K562 (cell line): ENCODE results near the gene ABCC10. TPM values are rescaled to one million over a fixed set of nuclear protein-coding genes. Genes with fewer than 3 reads are reported as not detected.
A peak's percentile ranks its signal among the peaks of the same experiment; 100 is the strongest.

Experiments
- ATAC-seq: fragments of 200-7000 bp; cut with Tn5 transposase; 3 replicates; pipeline ENCODE4 v1.9.1; 2020; ENCODE audit warnings: moderate library complexity
- BruUV-seq: library from RNA; stranded (reverse); fragments of 400-500 nt; replicated peaks from 2 replicates; lab custom pipeline; 2021; lab: Mats Ljungman, UMichigan
- CTCF ChIA-PET: fragments of 300-600 bp; formaldehyde crosslinking; extraction: SDS; loops from one replicate; lab custom pipeline; 2021; ENCODE audit warnings: low intra/inter-chr PET ratio; lab: Yijun Ruan, JAX
- POLR2A ChIA-PET: fragments of 300-600, 350-650 bp; sonication (Branson Sonifier 250); formaldehyde crosslinking; extraction: SDS; loops from one replicate; lab custom pipeline; 2021; ENCODE audit warnings: antibody characterized with exemption, inconsistent platforms; lab: Yijun Ruan, JAX
- DNase-seq, 4 experiments: peaks; one replicate each; pipeline versions ENCODE4 v3.0.0 to v3.0.0-alpha.2; 2011 to 2018; ENCODE audit warnings: low spot score in 3 of 4, mixed read lengths in 3 of 4; ENCODE audit errors: extremely low read depth in 1 of 4
- FAIRE-seq: peaks from 2 replicates; lab custom pipeline; 2011; peaks lifted over from hg19 to GRCh38; lab: Jason Lieb, UNC
- H2AFZ ChIP-seq: 2 replicates; pipeline ENCODE4 v1.6.0; 2011; ENCODE audit warnings: low read depth, low read length, control low read depth, inconsistent platforms
- H3K27ac ChIP-seq: fragments of 200-600 bp; 3 replicates; pipeline ENCODE4 v1.8.0; 2011; ENCODE audit warnings: low read depth, mild to moderate bottlenecking, control low read depth, inconsistent platforms, low read length, moderate library complexity, mixed read lengths; ENCODE audit errors: extremely low read depth
- H3K27me3 ChIP-seq, 2 experiments: fragments of 300-600 bp in 1 of 2; 2 replicates in 1 of 2; 3 replicates in 1 of 2; pipeline versions ENCODE4 v1.6.0 to v1.8.0; 2011; ENCODE audit warnings: inconsistent platforms in 2 of 2, low read length in 2 of 2, mild to moderate bottlenecking in 1 of 2, mixed read lengths in 1 of 2, moderate library complexity in 1 of 2; ENCODE audit not compliant: control insufficient read depth in 2 of 2, insufficient read depth in 2 of 2
- H3K36me3 ChIP-seq: fragments of 300-600 bp; 3 replicates; pipeline ENCODE4 v1.8.0; 2011; ENCODE audit warnings: mild to moderate bottlenecking, low read length, inconsistent platforms; ENCODE audit not compliant: control insufficient read depth, insufficient read depth
- H3K4me1 ChIP-seq, 2 experiments: fragments of 200-600 bp in 1 of 2; replicated peaks in 1 of 2; 2 replicates in 1 of 2; 3 replicates in 1 of 2; pipeline versions ENCODE4 v1.5.1 to v1.8.0; 2011; ENCODE audit warnings: inconsistent platforms in 2 of 2, low read length in 2 of 2, mild to moderate bottlenecking in 1 of 2, mixed read lengths in 1 of 2, moderate library complexity in 1 of 2; ENCODE audit not compliant: control insufficient read depth in 2 of 2, insufficient read depth in 2 of 2
- H3K4me2 ChIP-seq: 2 replicates; pipeline ENCODE4 v1.6.1; 2011; ENCODE audit warnings: low read length, control low read depth, inconsistent platforms, mixed read lengths; ENCODE audit not compliant: insufficient read depth
- H3K4me3 ChIP-seq: fragments of 200-600 bp; sonication (generic), shearing (Covaris generic); 2 replicates; pipeline ENCODE4 v1.5.1; 2016; ENCODE audit warnings: control low read depth, inconsistent platforms
- H3K79me2 ChIP-seq: fragments of 200-600 bp; 3 replicates; pipeline ENCODE4 v1.8.0; 2011; ENCODE audit warnings: low read length, inconsistent platforms; ENCODE audit not compliant: control insufficient read depth, insufficient read depth
- H3K9ac ChIP-seq, 2 experiments: 2 replicates each; pipeline versions ENCODE4 v1.6.0 to v1.6.1; 2011; ENCODE audit warnings: low read depth in 2 of 2, low read length in 2 of 2, control low read depth in 1 of 2, inconsistent platforms in 1 of 2, mild to moderate bottlenecking in 1 of 2, mixed read lengths in 1 of 2; ENCODE audit not compliant: insufficient read depth in 1 of 2
- H3K9me1 ChIP-seq: one replicate; pipeline ENCODE4 v1.6.0; 2011; ENCODE audit warnings: inconsistent platforms, mild to moderate bottlenecking, low read length, moderate library complexity; ENCODE audit not compliant: control insufficient read depth, insufficient read depth
- H3K9me3 ChIP-seq: replicated peaks from 2 replicates; pipeline ENCODE4 v1.5.1; 2011; ENCODE audit warnings: low read depth, low read length, inconsistent platforms; ENCODE audit not compliant: control insufficient read depth, insufficient read depth
- H4K20me1 ChIP-seq: replicated peaks from 2 replicates; pipeline ENCODE4 v1.6.1; 2011; ENCODE audit warnings: low read length, inconsistent platforms, mixed read lengths; ENCODE audit not compliant: control insufficient read depth, insufficient read depth
- AFF4 ChIP-seq: sonication (generic); formaldehyde crosslinking; IDR thresholded peaks from 2 replicates; pipeline ENCODE4 v1.8.0; 2023; ENCODE audit warnings: mild to moderate bottlenecking, missing genetic modification reagents
- DLX4 ChIP-seq: fragments of 250-450 bp; sonication (Bioruptor Pico); IDR thresholded peaks from 2 replicates; pipeline ENCODE4 v1.6.1; 2021; ENCODE audit warnings: mild to moderate bottlenecking
- EP400 ChIP-seq: fragments of 450-650 bp; IDR thresholded peaks from 2 replicates; pipeline ENCODE4 v1.6.1; 2017; ENCODE audit warnings: antibody characterized with exemption, mild to moderate bottlenecking, moderate library complexity
- FOSL1 ChIP-seq: fragments of 200-800 bp; sonication (Bioruptor generic); conservative IDR thresholded peaks from 2 replicates; pipeline ENCODE4 v1.6.1; 2016; ENCODE audit warnings: missing genetic modification characterization, missing compliant biosample characterization
- JUND ChIP-seq, 2 experiments: IDR thresholded peaks; 2 replicates in 1 of 2; 3 replicates in 1 of 2; pipeline ENCODE4 v1.6.1; 2011; ENCODE audit warnings: borderline replicate concordance in 2 of 2, low read depth in 2 of 2, low read length in 2 of 2, improper control_type of control experiment in 1 of 2, missing biosample characterization in 1 of 2, missing genetic modification characterization in 1 of 2, missing genetic modification reagents in 1 of 2
- KDM1A ChIP-seq, 2 experiments: fragments of 450-650 bp; IDR thresholded peaks; 2 replicates each; pipeline ENCODE4 v1.6.1; 2016; ENCODE audit warnings: mild to moderate bottlenecking in 2 of 2
- MBD2 ChIP-seq: sonication (generic); IDR thresholded peaks from 2 replicates; pipeline ENCODE4 v1.6.1; 2016; ENCODE audit warnings: low read depth, borderline replicate concordance
- NFE2 ChIP-seq: IDR thresholded peaks from 2 replicates; pipeline ENCODE4 v1.6.1; 2014; ENCODE audit warnings: antibody characterized with exemption, low read depth
- NUFIP1 ChIP-seq: fragments of 450-650 bp; IDR thresholded peaks from 2 replicates; pipeline ENCODE4 v1.6.1; 2018; ENCODE audit not compliant: partially characterized antibody
- PHF20 ChIP-seq: fragments of 450-650 bp; IDR thresholded peaks from 2 replicates; pipeline ENCODE4 v1.6.1; 2018; ENCODE audit not compliant: partially characterized antibody
- PHF8 ChIP-seq: fragments of 200-600 bp; sonication (generic); IDR thresholded peaks from 2 replicates; pipeline ENCODE4 v1.6.1; 2012; ENCODE audit warnings: mixed run types, mild to moderate bottlenecking, inconsistent platforms, low read length, moderate library complexity, borderline replicate concordance
- ZC3H4 ChIP-seq: sonication (generic); formaldehyde crosslinking; IDR thresholded peaks from 2 replicates; pipeline ENCODE4 v1.9.0; 2021; ENCODE audit warnings: missing genetic modification reagents, borderline replicate concordance
- ZNF512 ChIP-seq: IDR thresholded peaks from 2 replicates; pipeline ENCODE4 v1.6.1; 2016; ENCODE audit warnings: missing genetic modification characterization, missing compliant biosample characterization
- WGBS: fragments of 100-300 bp; shearing (Covaris generic); methylation state at CpG from one replicate; pipeline ENCODE4 v1.1.6; 2016; ENCODE audit warnings: low coverage, mixed read lengths; ENCODE audit not compliant: insufficient coverage; ENCODE audit errors: missing lambda C conversion rate; 5-methylcytosine and 5-hydroxymethylcytosine counted together
- in situ Hi-C: fragments of 300-500 bp; cut with MboI; formaldehyde crosslinking; loops from 4 replicates; pipeline ENCODE4 v1.15.0; 2018; ENCODE audit warnings: inconsistent platforms, mixed read lengths
- intact Hi-C: fragments of 100-400 bp; cut with micrococcal nuclease; formaldehyde crosslinking; loops from 2 replicates; pipeline ENCODE4 v1.14.2; 2022
- polyA plus RNA-seq, 8 experiments: library from polyadenylated mRNA; depleted of rRNA in 4 of 8; stranded (reverse) in 5 of 8; unstranded in 3 of 8; fragments of >200 nt; fragmentation: Nextera tagmentation in 2 of 8; fragmentation: Illumina TruSeq in 1 of 8; extraction: Ambion mirVana in 2 of 8; extraction: Trizol in 1 of 8; gene quantifications; 2 replicates each; pipeline versions ENCODE4 v1.2.1 to v1.2.3, GENCODE V29; 2011 to 2014; ENCODE audit warnings: inconsistent platforms in 1 of 8, missing spikeins in 1 of 8
- total RNA-seq, 7 experiments: library from RNA; depleted of rRNA in 6 of 7; stranded (reverse); fragments of >200 nt in 6 of 7; fragmentation: Illumina TruSeq in 2 of 7; extraction: Trizol in 2 of 7; gene quantifications; 2 replicates each; pipeline versions ENCODE4 v1.2.1 to v1.2.3, GENCODE V29; 2011 to 2021; ENCODE audit warnings: low replicate concordance in 1 of 7

Gene ABCC10
- total and polyA plus RNA-seq, 9 of the 15 experiments (the other 6 are each of a cell fraction or from before 2014, with no cell fraction given): 2.4 to 29.1 (median 13.7) TPM

- FAIRE-seq (peak; percentile 88), ATAC-seq (peak; percentile 99), DNase-seq (peak; percentile 95 to 98 (median 96))
- Histone ChIP-seq H3K27ac (peak within 1 kb of the TSS; percentile 71), H3K4me1 (peaks cover 0 to 19% of the 10 kb centered on the region in 2 experiments; a peak in 4 of 5 replicates), H2AFZ (peak within 1 kb of the TSS; percentile 94), H3K36me3 (0 out of 3 replicates have a peak, but pooled peaks cover 4% of the 10 kb centered on the region), H3K79me2 (peaks cover 22% of the 10 kb centered on the region), H3K9me1 (no peaks in the 10 kb centered on the region), H3K9me3 (no peaks in the 10 kb centered on the region), H3K9ac (peak within 1 kb of the TSS; percentile 83 to 92), H3K27me3 (no peaks in the 10 kb centered on the region), H3K4me2 (peak within 1 kb of the TSS; percentile 93), H4K20me1 (0 out of 2 replicates have a peak, but pooled peaks cover 3% of the 10 kb centered on the region), H3K4me3 (peak within 1 kb of the TSS; percentile 80)
- BruUV-seq: no TSS peak
- 1% methylated on average over 26 of the region's 34 CpGs for WGBS
- intact Hi-C loops (no loop called here), in situ Hi-C loops (no loop called here)
- POLR2A ChIA-PET: interaction anchor here (0.6 to 4.9 kb wide), 11 partner anchors 10 to 580 kb away, joined by 3 to 24 read pairs (median 4); partner anchors contain the start of gene LRRC73
- CTCF ChIA-PET: no interaction called here
- TF ChIP-seq KDM1A (IDR thresholded peaks at IDR 0.05) (no peak), AFF4 (CRISPR knock-in tag) (0 out of 2 replicates have a peak, but pooled peaks have one; percentile 70), FOSL1 (tag) (0 out of 2 replicates have a peak, but pooled peaks have one; percentile 32), NFE2 (peak; percentile 36; the same call in 1 of the 2 replicates), EP400 (peak; percentile 74), MBD2 (peak; percentile 74), JUND (IDR thresholded peaks at IDR 0.05; ENCODE audit: borderline replicate concordance, low read depth, low read length) (peak; percentile 67), JUND (tag; IDR thresholded peaks at IDR 0.05; ENCODE audit: borderline replicate concordance, low read depth, low read length) (no peak; the same call in 2 of the 3 replicates), NUFIP1 (no peak), ZNF512 (tag) (peak; percentile 82), PHF8 (peak; percentile 89), PHF20 (peak; percentile 95), ZC3H4 (CRISPR knock-in tag) (no peak), DLX4 (CRISPR knock-in tag) (no peak)
Observed at GRCh38 chr6:43477235-43478007, 50.1 kb downstream of the ABCC10 start, which contains the start of gene TJAP1. Gene TJAP1 (plus strand): TSS chr6:43477570. CDS start chr6:43499002, 21,432 bp downstream.
